GM21526 (cell line): ENCODE data around the gene KRTAP5-7.
"Not testable (repeated sequence)": the region's sequence is repeated elsewhere in the genome, so short reads cannot be mapped to it uniquely, and the experiment has no call there.

Experiments used
- ATAC-seq: cut with Tn5 transposase; IDR thresholded peaks from one replicate; pipeline ENCODE4 v1.9.1; 2021; ENCODE audit warnings: moderate library complexity; ENCODE audit not compliant: unreplicated experiment, low FRiP score

Gene KRTAP5-7

GRCh38 chr11:71530602-71531001 lies 3.5 kb downstream of the KRTAP5-7 start:
- ATAC-seq: no peak

GRCh38 chr11:71532036-71532610 lies 5.1 kb downstream of the KRTAP5-7 start:
- no peak for ATAC-seq

GRCh38 chr11:71534711-71535608 lies 7.9 kb downstream of the KRTAP5-7 start:
- ATAC-seq: not testable (repeated sequence)

GRCh38 chr11:71535825-71536224 lies 8.8 kb downstream of the KRTAP5-7 start:
- ATAC-seq: no peak

GRCh38 chr11:71537537-71537936 lies 10.5 kb downstream of the KRTAP5-7 start:
- no peak for ATAC-seq

GRCh38 chr11:71537977-71538665 lies 11.1 kb downstream of the KRTAP5-7 start, which contains the start of gene KRTAP5-8:
Gene KRTAP5-8, plus strand, starts transcription at chr11:71538025. Its CDS starts 31 bp downstream, at chr11:71538056.
- not testable (repeated sequence) for ATAC-seq

- ATAC-seq: no peak
Observed at GRCh38 chr11:71538666-71538990, 11.6 kb downstream of the KRTAP5-7 start.

GRCh38 chr11:71539017-71539416 lies 11.9 kb downstream of the KRTAP5-7 start:
- ATAC-seq: no peak

- not testable (repeated sequence) for ATAC-seq
Observed at GRCh38 chr11:71539971-71540370, 12.9 kb downstream of the KRTAP5-7 start.

- ATAC-seq: not testable (repeated sequence)
Observed at GRCh38 chr11:71540521-71541304, 13.6 kb downstream of the KRTAP5-7 start.

- ATAC-seq: no peak
Observed at GRCh38 chr11:71542382-71542781, 15.3 kb downstream of the KRTAP5-7 start.

GRCh38 chr11:71542879-71543777 lies 16.1 kb downstream of the KRTAP5-7 start:
- ATAC-seq: no peak

- no peak for ATAC-seq
Observed at GRCh38 chr11:71543866-71544265, 16.8 kb downstream of the KRTAP5-7 start.

GRCh38 chr11:71544525-71545214 lies 17.6 kb downstream of the KRTAP5-7 start:
- ATAC-seq: no peak

- ATAC-seq: no peak
Observed at GRCh38 chr11:71545405-71545966, 18.4 kb downstream of the KRTAP5-7 start.

GRCh38 chr11:71548120-71548519 lies 21.1 kb downstream of the KRTAP5-7 start, which contains the start of gene KRTAP5-9:
Gene KRTAP5-9, plus strand, starts transcription at chr11:71548420. Its CDS starts 238 bp downstream, at chr11:71548658.
- ATAC-seq: no peak

- ATAC-seq: no peak
Observed at GRCh38 chr11:71548716-71549151, 21.7 kb downstream of the KRTAP5-7 start.

GRCh38 chr11:71551711-71552110 lies 24.6 kb downstream of the KRTAP5-7 start:
- no peak for ATAC-seq
